ENCODE measurements around the gene CNTNAP2.

DNA sequence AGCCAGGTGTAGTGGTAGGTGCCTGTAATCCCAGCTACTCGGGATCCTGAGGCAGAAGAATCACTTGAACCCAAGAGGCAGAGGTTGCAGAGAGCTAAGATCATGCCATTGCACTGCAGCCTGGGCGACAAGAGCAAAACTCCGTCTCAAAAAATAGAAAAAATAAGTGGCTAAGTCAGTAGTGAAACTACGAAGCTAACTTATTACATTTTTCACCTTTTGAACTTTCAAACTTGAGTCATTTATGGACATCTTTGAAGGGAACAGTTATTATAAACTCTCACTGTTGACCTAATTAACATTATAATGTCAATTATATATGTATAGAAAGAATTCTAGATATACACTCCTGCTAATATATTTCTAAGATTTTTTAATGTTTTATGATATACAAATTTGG, 1932.5 kb downstream of the CNTNAP2 start:
- no peak for TF ChIP-seq POLR2AphosphoS5 (IDR thresholded peaks at IDR 0.05)
- no peak for TF ChIP-seq POLR2A (IDR thresholded peaks at IDR 0.05)
